MM.1S (cell line): ENCODE measurements around the gene LRMDA.

Experiments
- EZH2 ChIP-seq: fragments of 300-600 bp; sonication (generic); optimal IDR thresholded peaks from 2 replicates; pipeline ENCODE3; 2017; ENCODE audit warnings: low read depth, mild to moderate bottlenecking, antibody characterized with exemption, low read length, mixed read lengths
- EZH2phosphoT487 ChIP-seq: fragments of 300-600 bp; sonication (generic); IDR thresholded peaks from 2 replicates; pipeline ENCODE4 v1.6.1; 2018; ENCODE audit warnings: antibody characterized with exemption, low read length
- TF ChIP-seq, protein P1 (sequence below): fragments of 300-600 bp; sonication (generic); IDR thresholded peaks from 2 replicates; pipeline ENCODE4 v1.5.1; 2016; ENCODE audit warnings: antibody characterized with exemption, low read length, mixed read lengths

DNA sequence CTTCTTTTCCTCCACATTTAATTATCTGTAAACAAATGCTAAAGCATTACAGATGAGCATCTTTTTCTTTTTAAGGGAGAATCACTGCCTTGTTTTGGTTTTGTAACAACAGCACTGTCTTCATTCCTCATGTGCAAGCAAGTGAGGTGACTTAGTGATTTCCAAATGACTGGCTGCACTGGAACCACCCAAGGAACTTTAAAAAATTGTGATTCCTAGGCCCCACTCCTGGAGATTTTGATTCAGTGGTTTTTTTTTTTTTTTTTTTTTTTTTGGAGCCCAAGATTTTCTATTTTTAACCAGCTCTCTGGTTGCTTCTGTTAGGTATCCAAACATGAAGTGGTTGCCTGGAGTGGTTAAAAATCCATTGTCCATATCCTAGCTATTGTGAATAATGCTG lies 176.2 kb downstream of the LRMDA start:
- TF ChIP-seq, protein P1, sequence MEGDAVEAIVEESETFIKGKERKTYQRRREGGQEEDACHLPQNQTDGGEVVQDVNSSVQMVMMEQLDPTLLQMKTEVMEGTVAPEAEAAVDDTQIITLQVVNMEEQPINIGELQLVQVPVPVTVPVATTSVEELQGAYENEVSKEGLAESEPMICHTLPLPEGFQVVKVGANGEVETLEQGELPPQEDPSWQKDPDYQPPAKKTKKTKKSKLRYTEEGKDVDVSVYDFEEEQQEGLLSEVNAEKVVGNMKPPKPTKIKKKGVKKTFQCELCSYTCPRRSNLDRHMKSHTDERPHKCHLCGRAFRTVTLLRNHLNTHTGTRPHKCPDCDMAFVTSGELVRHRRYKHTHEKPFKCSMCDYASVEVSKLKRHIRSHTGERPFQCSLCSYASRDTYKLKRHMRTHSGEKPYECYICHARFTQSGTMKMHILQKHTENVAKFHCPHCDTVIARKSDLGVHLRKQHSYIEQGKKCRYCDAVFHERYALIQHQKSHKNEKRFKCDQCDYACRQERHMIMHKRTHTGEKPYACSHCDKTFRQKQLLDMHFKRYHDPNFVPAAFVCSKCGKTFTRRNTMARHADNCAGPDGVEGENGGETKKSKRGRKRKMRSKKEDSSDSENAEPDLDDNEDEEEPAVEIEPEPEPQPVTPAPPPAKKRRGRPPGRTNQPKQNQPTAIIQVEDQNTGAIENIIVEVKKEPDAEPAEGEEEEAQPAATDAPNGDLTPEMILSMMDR = no peak
- no peak for TF ChIP-seq EZH2
- no peak for TF ChIP-seq EZH2phosphoT487
